GM19351 (cell line): ENCODE data around the gene FOXN1.
A peak's percentile ranks its signal among the peaks of the same experiment; 100 is the strongest.
"Not testable (repeated sequence)": the region's sequence is repeated elsewhere in the genome, so short reads cannot be mapped to it uniquely, and the experiment has no call there.

Source experiments
- ATAC-seq: cut with Tn5 transposase; IDR thresholded peaks from one replicate; pipeline ENCODE4 v1.9.1; 2021; ENCODE audit warnings: mild to moderate bottlenecking, moderate library complexity; ENCODE audit not compliant: unreplicated experiment

FOXN1 gene

GRCh38 chr17:28571361-28572122 lies 65.4 kb downstream of the FOXN1 start, which contains the start of gene PIGS:
TSS of gene PIGS (minus strand) at chr17:28571524. CDS start at chr17:28571496, 28 bp downstream.
- ATAC-seq = peak; percentile 86

DNA sequence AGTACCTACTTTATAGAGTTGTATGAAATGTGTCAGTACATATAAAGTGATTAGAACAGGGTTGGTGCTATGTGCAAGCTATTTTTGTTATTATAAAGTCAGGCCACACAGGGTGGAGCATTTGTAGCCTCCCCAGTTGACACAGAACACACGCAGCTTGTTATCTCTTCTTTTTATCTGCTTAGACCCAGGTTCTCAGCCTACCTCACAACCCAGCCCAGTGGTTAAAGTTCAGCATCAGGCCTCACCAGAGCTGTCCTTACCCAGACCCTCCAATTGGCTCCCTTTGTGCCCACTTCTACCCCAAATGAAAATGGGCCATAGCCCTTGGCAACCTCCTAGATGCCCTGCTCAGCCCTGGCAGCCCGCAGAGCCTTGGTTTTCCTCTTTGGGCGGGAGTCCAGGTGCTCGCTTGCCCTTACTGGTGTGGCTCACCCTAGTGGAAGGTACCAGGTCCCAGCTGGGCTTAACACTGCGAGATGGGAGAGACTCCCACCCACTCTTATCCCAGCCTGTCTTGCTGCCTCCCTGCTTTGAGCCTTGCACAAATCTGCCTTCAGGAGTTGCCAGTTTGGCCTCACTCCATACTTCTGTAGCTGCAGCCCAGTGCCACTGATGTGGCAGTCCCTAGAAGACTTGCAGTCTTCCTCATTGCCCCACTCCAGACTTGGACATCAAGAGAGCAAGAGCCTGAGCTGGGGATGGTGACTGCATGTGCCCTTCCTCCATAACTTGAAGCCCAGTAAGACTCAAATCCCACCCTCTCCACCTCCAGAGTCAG lies 66.3 kb downstream of the FOXN1 start:
- no peak for ATAC-seq

GRCh38 chr17:28573040-28573380 lies 66.9 kb downstream of the FOXN1 start:
- ATAC-seq = no peak

GRCh38 chr17:28573521-28573920 lies 67.4 kb downstream of the FOXN1 start:
- no peak for ATAC-seq

GRCh38 chr17:28573966-28574480 lies 67.9 kb downstream of the FOXN1 start:
- no peak for ATAC-seq

GRCh38 chr17:28574526-28574925 lies 68.4 kb downstream of the FOXN1 start:
- no peak for ATAC-seq

DNA sequence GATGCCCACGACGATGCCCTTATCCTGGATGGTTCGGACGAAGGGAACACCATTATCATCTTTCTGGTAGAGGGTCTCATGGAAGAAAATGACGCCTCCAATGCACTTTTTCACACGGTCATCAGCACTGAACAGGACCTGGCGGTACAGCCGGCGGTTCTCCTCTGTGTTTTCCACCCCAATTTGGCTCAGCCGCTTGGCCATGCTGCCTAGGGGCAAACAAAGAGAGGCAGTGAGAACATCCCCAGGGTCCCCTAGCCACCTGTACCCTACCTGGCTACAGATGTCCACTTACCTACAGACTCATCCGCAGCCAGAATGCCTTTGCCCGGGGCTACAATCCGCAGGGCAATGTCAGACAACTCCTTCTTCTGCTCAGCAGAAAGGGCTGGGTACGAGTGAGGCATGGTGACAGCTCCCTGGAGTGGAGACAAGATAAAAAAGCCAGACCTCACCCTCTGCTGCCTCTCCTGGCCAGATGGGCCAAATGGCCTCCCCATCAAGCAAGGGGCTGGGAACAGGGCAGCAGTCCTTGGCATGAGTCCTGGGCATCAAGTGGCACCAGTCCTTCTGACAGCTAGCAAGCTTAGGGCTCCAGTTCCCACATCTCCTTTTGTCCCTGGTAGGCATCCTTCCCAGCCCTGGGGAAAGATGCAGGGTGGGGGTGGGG lies 69.1 kb downstream of the FOXN1 start:
- no peak for ATAC-seq

DNA sequence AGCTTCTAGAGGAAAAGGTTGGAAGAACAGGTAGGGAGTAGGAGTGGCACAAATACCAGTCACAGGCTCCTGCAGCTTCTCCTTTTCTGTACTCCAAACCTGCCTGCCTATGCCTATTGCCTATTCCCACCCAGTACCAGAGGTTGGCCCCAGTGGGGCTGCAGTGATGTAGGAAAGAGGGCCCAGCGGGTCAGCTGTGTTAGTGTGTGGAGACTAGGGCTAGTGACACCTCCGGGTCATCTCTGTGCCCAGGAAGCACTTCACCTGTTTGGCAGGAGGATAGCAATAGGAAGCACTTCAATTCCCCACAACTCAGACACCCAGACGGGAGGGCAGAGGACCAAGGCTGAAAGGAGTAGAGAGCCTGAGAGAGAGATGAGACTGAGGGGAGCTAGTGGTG lies 69.9 kb downstream of the FOXN1 start:
- not testable (repeated sequence) for ATAC-seq

DNA sequence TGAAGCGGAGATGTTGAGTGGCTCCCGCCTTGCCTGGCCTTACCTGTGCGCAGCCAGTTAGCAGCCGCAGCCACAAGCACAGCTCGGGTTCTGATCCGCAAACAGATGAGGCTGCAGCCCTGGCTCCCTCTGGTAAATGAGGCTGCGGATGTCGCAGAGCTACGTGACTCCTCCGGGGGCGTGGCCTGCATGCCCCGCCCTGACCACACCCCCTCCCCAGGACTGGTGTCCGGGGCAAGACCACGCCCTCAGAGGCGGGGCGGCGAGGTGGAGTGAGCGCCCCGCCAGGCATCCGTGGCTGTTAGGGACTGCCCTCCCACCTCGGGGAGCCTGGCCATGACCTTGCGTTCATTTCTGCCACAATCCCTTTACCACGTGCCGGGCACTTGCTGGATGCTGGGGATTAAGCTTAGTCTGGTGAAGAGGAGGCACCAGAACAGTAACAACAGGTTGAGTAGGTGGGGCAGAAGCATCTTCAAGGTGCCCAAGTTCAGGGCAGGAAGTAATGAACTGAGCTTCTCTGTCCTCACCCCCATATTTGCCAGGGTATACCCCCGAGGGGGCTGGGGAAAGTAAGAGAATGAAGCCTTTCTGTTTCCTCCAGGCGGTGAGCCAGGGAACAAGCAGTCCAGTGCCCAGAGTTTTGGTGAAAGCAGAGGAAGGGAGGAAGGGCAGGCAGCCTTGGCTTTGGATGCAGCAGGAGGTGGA lies 70.8 kb downstream of the FOXN1 start, which contains the start of gene ALDOC:
Gene ALDOC, minus strand, starts transcription at position 138 of the 708 bp plus-strand sequence. CDS start 1,363 bp downstream, outside the sequence.
- peak; percentile 92 for ATAC-seq

DNA sequence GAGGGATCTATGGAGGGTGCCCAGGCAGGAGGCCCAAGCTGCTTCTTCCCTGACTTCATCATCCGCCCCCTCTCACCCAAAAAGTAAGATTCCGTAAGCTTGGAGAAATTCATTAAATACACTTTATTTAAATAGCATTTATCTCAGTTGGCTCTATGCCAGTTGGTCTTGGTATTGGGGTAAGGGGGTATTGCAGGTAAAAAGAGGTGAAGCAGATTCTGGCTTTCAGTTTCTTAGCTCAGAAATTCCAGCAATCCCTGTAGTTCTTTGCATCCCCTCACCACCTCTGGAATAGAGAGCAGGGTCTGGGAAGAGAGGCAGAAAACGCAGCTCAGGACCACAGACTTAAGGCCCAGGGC lies 71.3 kb downstream of the FOXN1 start:
- no peak for ATAC-seq

DNA sequence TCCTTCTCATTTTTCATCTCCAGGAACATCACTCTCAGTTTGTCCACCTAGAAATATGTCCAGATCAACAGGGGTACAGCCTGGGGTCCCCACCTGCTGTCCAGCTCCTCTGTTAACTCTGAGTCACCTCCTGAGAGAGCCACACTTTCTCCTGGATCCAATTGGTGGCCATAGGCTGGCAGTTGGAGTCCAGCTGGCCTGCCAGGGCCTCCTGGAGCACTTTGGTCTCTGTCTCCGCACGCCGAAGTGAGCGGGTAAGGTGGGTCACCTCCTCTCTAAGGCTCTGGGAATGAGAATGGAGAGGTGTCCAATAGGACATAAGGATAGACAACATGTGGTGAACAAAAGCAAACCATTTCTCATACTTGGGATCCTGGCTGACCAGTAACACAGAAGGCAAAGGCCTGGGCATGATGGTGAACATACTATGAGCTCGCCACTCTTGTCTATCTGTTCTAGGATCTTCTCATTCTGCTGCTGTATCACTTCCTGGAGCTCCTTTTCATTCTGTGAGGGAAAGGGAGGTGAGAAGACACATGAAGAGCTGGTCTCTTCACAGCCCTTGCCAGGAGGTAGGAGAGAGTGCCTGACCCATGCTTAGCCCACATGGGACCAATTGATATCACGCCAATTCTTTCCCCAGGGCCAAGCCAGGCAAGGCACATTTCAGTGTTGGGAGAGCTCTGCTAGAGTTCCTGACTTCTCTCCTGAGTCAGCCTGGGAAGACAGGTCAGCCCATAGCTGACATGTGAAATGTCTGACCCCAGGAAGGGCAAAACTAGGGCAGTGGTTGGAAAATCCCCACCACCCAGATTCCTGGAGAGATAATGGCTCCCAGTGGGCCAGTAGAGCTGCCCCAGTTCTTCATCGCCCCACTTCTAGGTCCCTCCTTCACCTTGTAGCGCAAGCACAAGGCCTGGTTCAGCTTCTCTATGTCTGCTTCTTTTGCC lies 72.4 kb downstream of the FOXN1 start:
- ATAC-seq = no peak

DNA sequence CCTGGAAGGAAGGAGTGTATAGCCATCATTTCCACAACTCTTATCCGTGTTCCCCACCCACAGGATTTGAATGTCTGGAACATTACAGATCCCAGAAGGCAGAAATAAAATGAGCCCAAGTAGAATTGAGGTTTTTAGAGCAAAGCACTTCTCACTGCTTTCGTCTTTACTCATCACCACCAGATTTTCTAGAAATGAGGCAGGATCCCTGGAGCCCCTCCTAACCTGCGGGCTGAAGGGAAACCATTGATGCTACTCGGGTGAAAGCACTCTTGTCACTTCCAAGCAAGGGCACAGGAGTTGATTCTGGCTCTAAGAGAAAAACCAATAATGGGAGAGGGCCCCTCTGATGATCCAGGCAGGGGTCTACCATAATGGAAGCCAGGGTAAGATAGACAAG lies 73.4 kb downstream of the FOXN1 start:
- no peak for ATAC-seq

GRCh38 chr17:28580959-28581358 lies 74.8 kb downstream of the FOXN1 start:
- ATAC-seq = no peak

DNA sequence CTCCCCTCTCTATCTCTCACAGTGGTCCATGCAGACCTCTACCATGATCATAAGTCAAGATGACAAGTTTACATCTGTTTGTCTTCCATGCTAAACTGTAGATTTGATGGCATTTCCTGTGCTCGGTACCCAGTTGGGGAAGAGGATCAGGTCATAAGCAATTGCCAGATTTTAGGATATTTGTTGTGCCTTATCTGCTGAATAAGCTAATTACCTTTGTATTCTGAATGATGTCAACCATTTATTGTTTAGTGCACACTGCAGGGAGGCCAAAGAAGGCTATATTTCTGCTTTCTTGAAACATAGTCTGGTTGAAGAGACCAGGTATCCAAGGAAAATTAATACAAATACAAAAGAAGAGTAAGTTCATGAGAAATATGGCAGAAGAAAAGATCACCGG lies 76.4 kb downstream of the FOXN1 start:
- no peak for ATAC-seq

DNA sequence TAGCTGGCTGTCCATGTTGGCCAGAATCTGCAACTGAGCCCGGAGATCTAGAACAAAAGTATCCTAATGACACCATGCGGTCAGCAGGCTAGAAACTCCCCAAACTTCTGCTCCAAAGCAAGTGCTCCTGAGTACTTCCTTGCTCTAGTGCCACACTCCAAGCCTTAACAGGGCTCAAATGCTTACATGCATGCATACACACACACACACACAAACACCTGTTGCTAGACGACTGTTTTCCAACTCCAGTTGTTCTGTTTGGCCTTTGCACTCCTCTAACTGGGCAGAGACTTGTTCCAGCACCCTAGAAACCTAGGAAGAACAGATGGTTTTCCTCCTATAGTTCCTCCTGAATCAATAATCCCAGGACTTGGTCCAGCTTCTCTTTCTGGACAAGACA lies 78.3 kb downstream of the FOXN1 start:
- ATAC-seq = no peak

DNA sequence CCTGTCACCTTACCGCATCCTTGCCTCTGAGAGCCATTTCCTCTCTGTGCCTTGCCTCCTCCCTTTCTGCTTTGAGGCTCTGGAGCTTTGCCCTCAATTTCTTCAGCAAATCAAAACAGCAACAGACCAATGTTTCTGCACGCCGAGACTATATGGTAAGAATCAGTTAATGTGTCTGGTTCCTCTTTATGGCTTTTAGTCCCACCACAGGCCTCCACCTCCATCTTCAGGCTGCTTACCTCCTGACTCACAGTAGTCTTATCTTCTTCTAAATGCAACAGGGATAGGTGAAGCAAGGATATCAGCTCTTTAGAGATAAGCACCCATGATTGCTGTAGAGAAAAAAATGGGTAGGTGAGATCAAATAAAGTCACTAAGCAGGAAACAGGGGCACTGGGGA lies 79.7 kb downstream of the FOXN1 start:
- no peak for ATAC-seq
